ENCODE results near the gene CSMD2.

CSMD2 gene

DNA sequence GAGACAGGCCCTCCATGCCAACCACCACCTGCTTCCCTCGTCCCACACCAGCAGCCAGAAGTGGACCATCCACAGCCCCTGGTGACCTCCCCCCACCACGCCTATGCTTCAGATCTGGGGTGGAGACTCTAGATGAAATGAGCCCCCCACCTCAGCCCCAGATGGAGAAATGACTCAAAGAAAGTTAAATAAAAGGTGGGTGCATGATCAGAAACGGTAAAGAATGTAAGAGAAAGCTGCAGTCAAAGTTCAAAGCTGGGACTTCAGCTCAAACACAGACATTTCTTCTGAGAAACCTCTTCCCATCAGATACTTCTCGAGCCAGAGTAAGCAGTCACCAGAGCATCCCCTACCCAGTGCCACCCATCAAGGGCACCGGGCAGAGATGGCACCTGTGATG lies 344.2 kb downstream of the CSMD2 start:
- no peak for TF ChIP-seq EZH2 (IDR thresholded peaks at IDR 0.05; ENCODE audit: borderline replicate concordance, low read depth, low read length, severe bottlenecking)
- TF ChIP-seq, protein P1, sequence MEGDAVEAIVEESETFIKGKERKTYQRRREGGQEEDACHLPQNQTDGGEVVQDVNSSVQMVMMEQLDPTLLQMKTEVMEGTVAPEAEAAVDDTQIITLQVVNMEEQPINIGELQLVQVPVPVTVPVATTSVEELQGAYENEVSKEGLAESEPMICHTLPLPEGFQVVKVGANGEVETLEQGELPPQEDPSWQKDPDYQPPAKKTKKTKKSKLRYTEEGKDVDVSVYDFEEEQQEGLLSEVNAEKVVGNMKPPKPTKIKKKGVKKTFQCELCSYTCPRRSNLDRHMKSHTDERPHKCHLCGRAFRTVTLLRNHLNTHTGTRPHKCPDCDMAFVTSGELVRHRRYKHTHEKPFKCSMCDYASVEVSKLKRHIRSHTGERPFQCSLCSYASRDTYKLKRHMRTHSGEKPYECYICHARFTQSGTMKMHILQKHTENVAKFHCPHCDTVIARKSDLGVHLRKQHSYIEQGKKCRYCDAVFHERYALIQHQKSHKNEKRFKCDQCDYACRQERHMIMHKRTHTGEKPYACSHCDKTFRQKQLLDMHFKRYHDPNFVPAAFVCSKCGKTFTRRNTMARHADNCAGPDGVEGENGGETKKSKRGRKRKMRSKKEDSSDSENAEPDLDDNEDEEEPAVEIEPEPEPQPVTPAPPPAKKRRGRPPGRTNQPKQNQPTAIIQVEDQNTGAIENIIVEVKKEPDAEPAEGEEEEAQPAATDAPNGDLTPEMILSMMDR (IDR thresholded peaks at IDR 0.05; ENCODE audit: borderline replicate concordance, extremely low read depth, low read length, poor library complexity, severe bottlenecking), result no peak
- Histone ChIP-seq H2AFZ (ENCODE audit: low read depth, low read length) (no peak overlapping the region), H3K4me2 (ENCODE audit: insufficient read depth, low read length) (no peak overlapping the region), H3K27ac (ENCODE audit: low read length) (no peak overlapping the region), H3K27me3 (ENCODE audit: insufficient read depth, low read length, poor library complexity) (no peaks in the 10 kb centered on the region), H3K79me2 (ENCODE audit: insufficient read depth, low read length) (no peaks in the 10 kb centered on the region), H3K9ac (ENCODE audit: low read depth, low read length) (no peak overlapping the region), H3K36me3 (ENCODE audit: insufficient read depth, low read length) (no peaks in the 10 kb centered on the region), H3K9me3 (ENCODE audit: insufficient read depth, low read length, severe bottlenecking) (no peaks in the 10 kb centered on the region), H4K20me1 (ENCODE audit: insufficient read depth, low read length) (no peaks in the 10 kb centered on the region; the same call in 1 of the 2 replicates), H3K4me1 (ENCODE audit: insufficient read depth, low read length) (no peaks in the 10 kb centered on the region), H3K4me3 (ENCODE audit: low read depth in 1 of 2, low read length in 2 of 2) (no peak overlapping the region)
- no peak for ATAC-seq (ENCODE audit: insufficient read depth, low read depth)
- no peak for DNase-seq

- Histone ChIP-seq H2AFZ (ENCODE audit: low read depth, low read length) (no peak overlapping the region), H3K4me2 (ENCODE audit: insufficient read depth, low read length) (no peak overlapping the region), H3K36me3 (ENCODE audit: insufficient read depth, low read length) (no peaks in the 10 kb centered on the region), H3K27me3 (ENCODE audit: insufficient read depth, low read length, poor library complexity) (peaks cover 2% of the 10 kb centered on the region), H3K9me3 (ENCODE audit: insufficient read depth, low read length, severe bottlenecking) (no peaks in the 10 kb centered on the region), H3K4me3 (ENCODE audit: low read depth in 1 of 2, low read length in 2 of 2) (no peak overlapping the region), H3K4me1 (ENCODE audit: insufficient read depth, low read length) (no peaks in the 10 kb centered on the region), H3K9ac (ENCODE audit: low read depth, low read length) (no peak overlapping the region), H4K20me1 (ENCODE audit: insufficient read depth, low read length) (no peaks in the 10 kb centered on the region; the same call in 1 of the 2 replicates), H3K79me2 (ENCODE audit: insufficient read depth, low read length) (no peaks in the 10 kb centered on the region), H3K27ac (ENCODE audit: low read length) (no peak overlapping the region)
- ATAC-seq (ENCODE audit: insufficient read depth, low read depth) (no peak), DNase-seq (no peak)
- no peak for TF ChIP-seq EZH2 (IDR thresholded peaks at IDR 0.05; ENCODE audit: borderline replicate concordance, low read depth, low read length, severe bottlenecking)
- TF ChIP-seq, protein P1 (IDR thresholded peaks at IDR 0.05; ENCODE audit: borderline replicate concordance, extremely low read depth, low read length, poor library complexity, severe bottlenecking), result no peak
Measured at GRCh38 chr1:33819913-33820311, 345.1 kb downstream of the CSMD2 start.

- no peaks in the 10 kb centered on the region for H3K36me3 ChIP-seq (ENCODE audit: insufficient read depth, low read length)
- ATAC-seq (ENCODE audit: insufficient read depth, low read depth), result no peak
- no peaks in the 10 kb centered on the region for H3K4me1 ChIP-seq (ENCODE audit: insufficient read depth, low read length)
- no peak overlapping the region for H3K4me3 ChIP-seq (ENCODE audit: low read depth in 1 of 2, low read length in 2 of 2)
- no peaks in the 10 kb centered on the region; the same call in 1 of the 2 replicates for H4K20me1 ChIP-seq (ENCODE audit: insufficient read depth, low read length)
- H3K27me3 ChIP-seq (ENCODE audit: insufficient read depth, low read length, poor library complexity), result peaks cover 7% of the 10 kb centered on the region
- no peak overlapping the region for H3K9ac ChIP-seq (ENCODE audit: low read depth, low read length)
- H2AFZ ChIP-seq (ENCODE audit: low read depth, low read length), result no peak overlapping the region
- H3K4me2 ChIP-seq (ENCODE audit: insufficient read depth, low read length), result no peak overlapping the region
- DNase-seq, result no peak
- H3K27ac ChIP-seq (ENCODE audit: low read length), result no peak overlapping the region
- H3K79me2 ChIP-seq (ENCODE audit: insufficient read depth, low read length), result no peaks in the 10 kb centered on the region
- no peaks in the 10 kb centered on the region for H3K9me3 ChIP-seq (ENCODE audit: insufficient read depth, low read length, severe bottlenecking)
- TF ChIP-seq, protein P1 (IDR thresholded peaks at IDR 0.05; ENCODE audit: borderline replicate concordance, extremely low read depth, low read length, poor library complexity, severe bottlenecking), result no peak
- TF ChIP-seq EZH2 (IDR thresholded peaks at IDR 0.05; ENCODE audit: borderline replicate concordance, low read depth, low read length, severe bottlenecking), result no peak
Measured at GRCh38 chr1:33819290-33819912, 345.6 kb downstream of the CSMD2 start.
